ENCODE data around the gene WFDC12. TPM values are rescaled to one million over a fixed set of nuclear protein-coding genes. Genes with fewer than 3 reads are reported as not detected.

WFDC12 gene
- total RNA-seq, 2 donors from 2014 or later = not detected

DNA sequence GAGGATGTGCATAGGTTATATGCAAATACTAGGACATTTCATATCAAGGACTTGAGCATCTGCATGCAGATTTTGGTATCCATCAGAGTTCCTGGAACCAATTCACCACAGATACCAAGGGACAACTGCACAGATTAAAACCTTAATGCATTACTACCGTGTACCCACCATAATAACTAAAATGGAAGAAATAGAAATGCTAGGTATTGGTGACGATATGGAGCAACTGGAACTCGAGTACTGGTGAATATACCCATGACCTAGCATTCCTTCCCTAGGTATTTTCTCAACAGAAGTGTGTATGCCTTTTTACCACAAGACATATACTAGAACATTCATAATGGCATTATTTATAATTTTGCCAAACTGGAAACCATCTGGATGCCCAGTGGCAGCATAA is 41.8 kb downstream of the WFDC12 start:
- H3K4me1 Mint-ChIP-seq = no peaks in the 10 kb centered on the region
- H3K27ac Mint-ChIP-seq = no peak overlapping the region
- Histone ChIP-seq H3K27me3 (ENCODE audit: control insufficient read depth, insufficient read depth, low read length, poor library complexity, severe bottlenecking) (no peaks in the 10 kb centered on the region), H3K4me3 (ENCODE audit: low read length) (no peak overlapping the region), H3K4me1 (ENCODE audit: control insufficient read depth, insufficient read depth, low read length) (no peaks in the 10 kb centered on the region), H3K27ac (ENCODE audit: low read depth, low read length) (no peak overlapping the region), H3K36me3 (ENCODE audit: control insufficient read depth, insufficient read depth, low read length) (peaks cover 33% of the 10 kb centered on the region), H3K9me3 (ENCODE audit: control insufficient read depth, low read length) (peaks cover 16% of the 10 kb centered on the region), H3K9ac (ENCODE audit: extremely low read depth, low read length, poor library complexity, severe bottlenecking) (no peak overlapping the region)
- peaks cover 18% of the 10 kb centered on the region for H3K9me3 Mint-ChIP-seq
- DNase-seq = no peak
- no peaks in the 10 kb centered on the region for H3K27me3 Mint-ChIP-seq (ENCODE audit: insufficient read depth)
- peaks cover 55% of the 10 kb centered on the region for H3K36me3 Mint-ChIP-seq (ENCODE audit: low read depth)
- TF ChIP-seq, protein P1, sequence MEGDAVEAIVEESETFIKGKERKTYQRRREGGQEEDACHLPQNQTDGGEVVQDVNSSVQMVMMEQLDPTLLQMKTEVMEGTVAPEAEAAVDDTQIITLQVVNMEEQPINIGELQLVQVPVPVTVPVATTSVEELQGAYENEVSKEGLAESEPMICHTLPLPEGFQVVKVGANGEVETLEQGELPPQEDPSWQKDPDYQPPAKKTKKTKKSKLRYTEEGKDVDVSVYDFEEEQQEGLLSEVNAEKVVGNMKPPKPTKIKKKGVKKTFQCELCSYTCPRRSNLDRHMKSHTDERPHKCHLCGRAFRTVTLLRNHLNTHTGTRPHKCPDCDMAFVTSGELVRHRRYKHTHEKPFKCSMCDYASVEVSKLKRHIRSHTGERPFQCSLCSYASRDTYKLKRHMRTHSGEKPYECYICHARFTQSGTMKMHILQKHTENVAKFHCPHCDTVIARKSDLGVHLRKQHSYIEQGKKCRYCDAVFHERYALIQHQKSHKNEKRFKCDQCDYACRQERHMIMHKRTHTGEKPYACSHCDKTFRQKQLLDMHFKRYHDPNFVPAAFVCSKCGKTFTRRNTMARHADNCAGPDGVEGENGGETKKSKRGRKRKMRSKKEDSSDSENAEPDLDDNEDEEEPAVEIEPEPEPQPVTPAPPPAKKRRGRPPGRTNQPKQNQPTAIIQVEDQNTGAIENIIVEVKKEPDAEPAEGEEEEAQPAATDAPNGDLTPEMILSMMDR (conservative IDR thresholded peaks at IDR 0.05) = no peak
- H3K4me3 Mint-ChIP-seq = no peak overlapping the region
- WGBS, 2 experiments (ENCODE audit: insufficient coverage in 1 of 2, insufficient read length in 1 of 2) = 92 to 93% methylated on average over 2 of the region's 3 CpGs

DNA sequence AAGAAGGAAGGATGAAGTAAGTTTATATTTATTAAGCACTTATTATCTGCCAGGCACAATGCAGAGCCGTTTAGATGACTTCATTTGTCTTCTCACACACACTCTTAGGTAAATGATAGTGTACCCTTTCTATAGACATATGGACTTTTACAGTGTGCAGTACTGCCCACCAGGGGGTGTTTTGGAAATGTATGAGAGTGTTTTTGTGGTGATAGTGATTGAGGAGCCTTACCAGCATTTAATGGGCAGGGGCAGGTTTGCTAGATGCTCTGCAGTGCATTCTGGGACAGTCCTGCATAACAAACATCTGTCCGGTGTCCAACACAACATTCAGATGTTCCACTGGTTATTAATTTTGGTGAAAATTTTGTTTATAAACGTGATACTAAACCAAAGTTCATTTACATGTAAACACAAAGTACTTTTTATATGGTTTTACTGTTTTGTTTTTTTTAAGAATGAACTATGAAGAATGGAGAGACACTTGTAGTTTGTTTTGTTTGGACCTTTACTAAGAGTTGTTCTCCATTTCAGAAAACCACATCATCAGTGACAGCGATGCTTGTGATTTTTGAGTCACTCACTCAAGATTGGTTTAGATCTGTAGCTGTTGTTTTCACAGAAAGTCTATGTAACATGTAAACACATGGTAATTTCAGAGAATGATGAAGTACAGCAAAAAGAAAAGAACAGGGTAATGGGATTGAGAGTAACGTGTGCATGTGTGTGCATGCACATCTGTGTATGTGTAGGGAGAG is 43.2 kb downstream of the WFDC12 start:
- Mint-ChIP-seq H3K27me3 (ENCODE audit: insufficient read depth) (no peaks in the 10 kb centered on the region), H3K36me3 (ENCODE audit: low read depth) (peaks cover 55% of the 10 kb centered on the region), H3K27ac (no peak overlapping the region), H3K9me3 (peaks cover 18% of the 10 kb centered on the region), H3K4me1 (peaks cover 3% of the 10 kb centered on the region), H3K4me3 (no peak overlapping the region)
- no peak overlapping the region for H3K4me3 ChIP-seq (ENCODE audit: low read length)
- TF ChIP-seq, protein P1 (conservative IDR thresholded peaks at IDR 0.05) = peak; percentile 53
- DNase-seq = no peak
- H3K27me3 ChIP-seq (ENCODE audit: control insufficient read depth, insufficient read depth, low read length, poor library complexity, severe bottlenecking) = no peaks in the 10 kb centered on the region
- H3K4me1 ChIP-seq (ENCODE audit: control insufficient read depth, insufficient read depth, low read length) = no peaks in the 10 kb centered on the region
- WGBS, 2 experiments (ENCODE audit: insufficient coverage in 1 of 2, insufficient read length in 1 of 2) = 95 to 97% methylated on average over 2 to 4 of the region's 5 CpGs
- H3K27ac ChIP-seq (ENCODE audit: low read depth, low read length) = no peak overlapping the region
- H3K36me3 ChIP-seq (ENCODE audit: control insufficient read depth, insufficient read depth, low read length) = peaks cover 43% of the 10 kb centered on the region
- H3K9ac ChIP-seq (ENCODE audit: extremely low read depth, low read length, poor library complexity, severe bottlenecking) = no peak overlapping the region
- H3K9me3 ChIP-seq (ENCODE audit: control insufficient read depth, low read length) = peaks cover 16% of the 10 kb centered on the region

DNA sequence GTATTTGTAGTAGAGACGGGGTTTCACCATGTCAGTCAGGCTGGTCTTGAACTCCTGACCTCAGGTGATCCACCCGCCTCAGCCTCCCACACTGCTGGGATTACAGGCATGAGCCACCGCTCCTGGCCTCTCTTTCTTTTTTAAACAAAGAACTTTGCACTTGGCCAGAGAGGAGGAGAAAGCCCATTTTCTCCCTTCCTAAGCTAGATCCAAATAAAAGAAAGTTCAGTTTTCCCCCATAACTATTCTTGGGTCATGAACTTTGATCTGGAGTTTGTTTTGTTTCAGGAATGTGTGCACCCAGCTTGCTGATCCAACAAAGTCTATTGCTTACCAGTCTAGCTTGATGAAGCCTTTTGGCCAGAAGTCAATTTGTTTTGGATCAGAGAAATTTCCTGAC is 46.7 kb downstream of the WFDC12 start:
- Mint-ChIP-seq H3K9me3 (peaks cover 14% of the 10 kb centered on the region), H3K36me3 (ENCODE audit: low read depth) (peaks cover 38% of the 10 kb centered on the region), H3K27me3 (ENCODE audit: insufficient read depth) (no peaks in the 10 kb centered on the region), H3K27ac (no peak overlapping the region), H3K4me3 (no peak overlapping the region), H3K4me1 (peaks cover 3% of the 10 kb centered on the region)
- WGBS, 2 experiments (ENCODE audit: insufficient coverage in 1 of 2, insufficient read length in 1 of 2) = 96 to 100% methylated on average over 1 to 3 of the region's 3 CpGs
- H3K27ac ChIP-seq (ENCODE audit: low read depth, low read length) = no peak overlapping the region
- no peak overlapping the region for H3K9ac ChIP-seq (ENCODE audit: extremely low read depth, low read length, poor library complexity, severe bottlenecking)
- H3K4me3 ChIP-seq (ENCODE audit: low read length) = no peak overlapping the region
- H3K36me3 ChIP-seq (ENCODE audit: control insufficient read depth, insufficient read depth, low read length) = peaks cover 51% of the 10 kb centered on the region
- DNase-seq = no peak
- TF ChIP-seq, protein P1 (conservative IDR thresholded peaks at IDR 0.05) = no peak
- no peaks in the 10 kb centered on the region for H3K27me3 ChIP-seq (ENCODE audit: control insufficient read depth, insufficient read depth, low read length, poor library complexity, severe bottlenecking)
- H3K9me3 ChIP-seq (ENCODE audit: control insufficient read depth, low read length) = peaks cover 9% of the 10 kb centered on the region
- no peaks in the 10 kb centered on the region for H3K4me1 ChIP-seq (ENCODE audit: control insufficient read depth, insufficient read depth, low read length)

Other genes with a start within 250 kb of the WFDC12 start
- gene YWHAB, start 238.8 kb downstream of the WFDC12 start, total RNA-seq = 100 to 1,000 TPM; 183 to 193 TPM
- 100 to 1,000 TPM; 129 to 142 TPM for gene PABPC1L, start 214.4 kb downstream of the WFDC12 start, total RNA-seq
- 10 to 100 TPM; 43.6 to 43.9 TPM for gene TOMM34, start 164.1 kb downstream of the WFDC12 start, total RNA-seq
- 10 to 100 TPM; 29.2 to 33.1 TPM for gene STK4, start 158.0 kb downstream of the WFDC12 start, total RNA-seq
- 1 to 10 TPM in 1 of 2 donors, under 1 TPM in 1; 0.18 to 1.5 TPM for gene KCNS1, start 23.3 kb downstream of the WFDC12 start, total RNA-seq
- gene WFDC5, start 9.3 kb downstream of the WFDC12 start, total RNA-seq = not detected
- not detected for gene PI3, start 50.4 kb upstream of the WFDC12 start, total RNA-seq
- gene SEMG1, start 82.6 kb upstream of the WFDC12 start, total RNA-seq = under 1 TPM in 1 of 2 donors, not detected in 1; 0.46 TPM
- gene SEMG2, start 96.9 kb upstream of the WFDC12 start, total RNA-seq = not detected
- not detected for gene SLPI, start 130.1 kb upstream of the WFDC12 start, total RNA-seq
- not detected for gene RBPJL, start 182.4 kb upstream of the WFDC12 start, total RNA-seq
- under 1 TPM; 0.20 to 0.46 TPM for gene MATN4, start 183.8 kb upstream of the WFDC12 start, total RNA-seq
- gene SDC4, start 224.0 kb upstream of the WFDC12 start, total RNA-seq = 100 to 1,000 TPM in 1 of 2 donors, 10 to 100 TPM in 1; 78.0 to 118 TPM
- 10 to 100 TPM; 22.1 to 23.8 TPM for gene SYS1, start 238.7 kb upstream of the WFDC12 start, total RNA-seq